22Rv1 (cell line): ENCODE data around the gene GLP1R.
A peak's percentile ranks its signal among the peaks of the same experiment; 100 is the strongest.

Experiments used
- H3K27ac ChIP-seq: fragments of 450-650 bp; 2 replicates; pipeline ENCODE4 v1.5.1; 2017
- ZFX ChIP-seq: fragments of 450-650 bp; IDR thresholded peaks from 2 replicates; pipeline ENCODE4 v1.6.1; 2017; ENCODE audit warnings: antibody characterized with exemption, borderline replicate concordance
- TF ChIP-seq, protein P1 (sequence below): fragments of 450-650 bp; IDR thresholded peaks from 2 replicates; pipeline ENCODE4 v1.5.1; 2017; ENCODE audit warnings: mild to moderate bottlenecking

Gene GLP1R

GRCh38 chr6:39102071-39102820 lies 53.7 kb downstream of the GLP1R start:
- TF ChIP-seq ZFX = no peak
- TF ChIP-seq, protein P1, sequence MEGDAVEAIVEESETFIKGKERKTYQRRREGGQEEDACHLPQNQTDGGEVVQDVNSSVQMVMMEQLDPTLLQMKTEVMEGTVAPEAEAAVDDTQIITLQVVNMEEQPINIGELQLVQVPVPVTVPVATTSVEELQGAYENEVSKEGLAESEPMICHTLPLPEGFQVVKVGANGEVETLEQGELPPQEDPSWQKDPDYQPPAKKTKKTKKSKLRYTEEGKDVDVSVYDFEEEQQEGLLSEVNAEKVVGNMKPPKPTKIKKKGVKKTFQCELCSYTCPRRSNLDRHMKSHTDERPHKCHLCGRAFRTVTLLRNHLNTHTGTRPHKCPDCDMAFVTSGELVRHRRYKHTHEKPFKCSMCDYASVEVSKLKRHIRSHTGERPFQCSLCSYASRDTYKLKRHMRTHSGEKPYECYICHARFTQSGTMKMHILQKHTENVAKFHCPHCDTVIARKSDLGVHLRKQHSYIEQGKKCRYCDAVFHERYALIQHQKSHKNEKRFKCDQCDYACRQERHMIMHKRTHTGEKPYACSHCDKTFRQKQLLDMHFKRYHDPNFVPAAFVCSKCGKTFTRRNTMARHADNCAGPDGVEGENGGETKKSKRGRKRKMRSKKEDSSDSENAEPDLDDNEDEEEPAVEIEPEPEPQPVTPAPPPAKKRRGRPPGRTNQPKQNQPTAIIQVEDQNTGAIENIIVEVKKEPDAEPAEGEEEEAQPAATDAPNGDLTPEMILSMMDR = peak; percentile 36
- no peak overlapping the region for H3K27ac ChIP-seq

DNA sequence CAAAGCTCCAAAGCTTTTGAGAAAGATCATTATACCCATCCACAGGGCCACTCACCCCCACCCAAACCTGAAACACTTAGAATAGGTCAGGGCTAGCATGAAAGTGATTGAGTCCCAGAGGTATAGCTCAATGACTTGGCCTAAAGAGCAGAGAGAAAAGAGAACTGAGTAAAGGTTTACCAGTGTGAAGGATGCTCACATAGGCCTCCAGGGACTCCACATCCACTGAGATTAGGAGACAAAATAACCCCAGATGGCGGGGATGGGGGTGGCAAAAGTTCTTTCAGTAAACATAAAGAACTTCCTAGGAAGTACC lies 54.2 kb downstream of the GLP1R start:
- H3K27ac ChIP-seq = no peak overlapping the region
- TF ChIP-seq ZFX = no peak

DNA sequence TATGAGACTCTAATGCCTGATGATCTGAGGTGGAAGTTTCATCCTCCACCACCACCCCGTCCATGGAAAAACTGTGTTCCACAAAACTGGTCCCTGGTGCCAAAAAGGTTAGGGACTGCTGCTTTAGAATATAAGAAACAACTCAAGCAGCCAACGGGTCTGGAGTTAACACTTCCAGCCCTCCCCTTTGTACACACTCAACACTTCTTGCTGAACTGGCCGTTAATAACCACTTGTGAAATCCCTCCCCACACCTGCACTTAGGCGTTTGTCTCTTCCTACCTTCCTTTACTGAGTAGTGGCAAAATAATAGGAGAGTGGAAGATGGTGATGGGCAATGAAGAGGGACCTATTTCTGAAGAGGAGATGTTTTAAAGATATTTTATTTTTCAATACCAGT lies 55.9 kb downstream of the GLP1R start:
- no peak overlapping the region for H3K27ac ChIP-seq
- no peak for TF ChIP-seq ZFX
- TF ChIP-seq, protein P1 = no peak

DNA sequence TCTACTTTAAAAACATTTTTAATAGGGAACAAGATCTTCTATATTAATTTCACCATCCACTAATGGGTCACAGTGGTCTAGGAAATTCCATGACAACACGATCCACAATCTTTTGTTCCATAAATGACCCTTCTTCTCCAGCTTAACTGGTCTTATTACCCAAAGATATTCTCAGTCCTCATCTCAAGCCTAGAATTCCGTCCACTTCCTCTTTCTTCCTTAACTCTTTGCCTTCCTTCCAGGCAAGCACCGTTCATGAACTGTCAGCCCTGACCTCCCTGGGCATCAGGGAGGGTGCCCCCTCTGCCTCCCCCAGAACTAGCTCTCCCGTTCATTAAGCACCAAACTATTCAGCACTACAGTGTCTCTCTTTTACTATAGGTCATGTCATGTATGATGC lies 58.5 kb downstream of the GLP1R start:
- TF ChIP-seq ZFX = no peak
- TF ChIP-seq, protein P1 = no peak
- H3K27ac ChIP-seq = no peak overlapping the region

DNA sequence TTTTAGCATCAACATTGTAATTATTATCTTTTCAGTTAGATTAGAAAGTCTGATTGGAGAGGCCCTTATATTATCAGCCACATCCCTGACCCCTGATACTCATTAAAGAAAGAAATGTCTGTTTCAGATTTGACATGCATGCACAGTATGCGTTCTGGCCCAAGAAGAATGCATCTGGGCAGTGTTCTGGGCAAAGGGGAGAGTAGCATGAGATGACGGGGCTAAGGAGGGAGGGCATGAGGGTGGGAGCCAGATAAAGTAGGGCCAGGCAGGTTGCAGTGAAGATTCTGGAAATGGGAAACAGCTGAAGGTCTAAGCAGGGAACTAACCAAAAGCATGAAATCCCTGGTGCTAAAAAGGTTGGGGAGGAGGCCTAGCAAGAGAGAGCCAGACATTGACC lies 59.1 kb downstream of the GLP1R start:
- no peak overlapping the region for H3K27ac ChIP-seq
- TF ChIP-seq, protein P1 = no peak
- no peak for TF ChIP-seq ZFX

DNA sequence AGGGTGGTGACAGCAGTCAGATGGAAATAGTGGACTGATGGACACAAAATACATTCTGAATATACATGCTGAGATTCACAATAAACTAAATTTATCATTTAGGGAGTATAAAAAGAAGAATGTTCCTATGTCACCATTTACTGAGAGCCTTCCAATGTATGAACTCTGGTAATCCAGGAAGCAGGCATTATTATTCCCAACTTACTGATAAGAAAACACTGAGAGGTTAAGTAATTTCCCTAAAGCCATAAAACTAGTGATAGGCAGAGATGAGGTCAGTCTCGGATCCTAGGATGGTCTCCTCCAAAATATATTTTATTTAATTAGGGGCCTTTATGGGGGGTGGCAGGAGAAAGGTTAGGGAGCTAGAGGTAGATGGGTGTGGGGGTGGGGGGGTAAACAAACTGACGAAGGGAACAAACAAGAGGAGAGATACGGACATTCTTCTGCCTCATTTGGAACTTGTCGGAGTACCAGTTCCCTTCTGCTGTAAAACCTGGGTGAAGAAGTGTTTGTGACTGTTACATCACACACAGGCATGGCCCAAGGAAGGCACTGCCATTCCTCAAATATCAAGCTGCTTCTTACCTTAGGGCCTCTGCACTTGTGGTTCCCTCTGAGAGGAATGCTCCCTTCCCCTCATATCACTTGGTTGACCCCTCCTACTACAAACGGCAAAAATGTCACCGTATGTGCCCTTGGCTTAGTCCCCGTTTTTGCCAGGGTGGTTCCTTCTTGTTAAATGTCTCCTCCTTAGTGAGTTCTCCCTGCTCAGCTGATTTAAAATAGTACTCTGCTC lies 59.7 kb downstream of the GLP1R start:
- no peak overlapping the region for H3K27ac ChIP-seq
- no peak for TF ChIP-seq ZFX
- TF ChIP-seq, protein P1 = no peak

DNA sequence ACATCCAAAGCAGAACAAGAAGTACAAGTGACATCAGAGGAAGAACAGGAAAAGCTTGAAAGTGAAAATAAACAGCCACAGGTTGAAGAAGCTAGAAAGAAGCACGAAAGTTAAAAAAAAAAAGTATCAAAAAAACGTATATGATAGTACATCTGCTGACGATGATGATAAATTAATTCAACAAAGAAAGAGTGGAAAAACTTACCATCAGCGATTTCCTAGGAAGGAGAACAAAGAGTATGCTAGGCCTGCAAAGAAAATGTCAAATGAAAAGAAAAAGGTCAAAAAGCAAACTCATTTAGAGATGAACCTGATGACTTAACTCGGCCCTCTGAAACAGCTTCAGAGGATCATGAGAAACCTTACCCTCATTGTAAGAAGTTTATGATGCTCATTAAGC lies 62.7 kb downstream of the GLP1R start:
- no peak overlapping the region for H3K27ac ChIP-seq
- no peak for TF ChIP-seq ZFX
- TF ChIP-seq, protein P1 = no peak
